Activated CD8-positive, alpha-beta memory T cell treated with anti-CD3 and anti-CD28 coated beads, Interleukin-2, amount 50 U/mL, for 1 hour (primary cell): ENCODE results near the gene ACAP2.
"Not testable (repeated sequence)": the region's sequence is repeated elsewhere in the genome, so short reads cannot be mapped to it uniquely, and the experiment has no call there.

Experiments
- DNase-seq: peaks from one replicate; pipeline ENCODE4 v3.0.0-alpha.2; 2020; ENCODE audit errors: extremely low read depth

Gene ACAP2

DNA sequence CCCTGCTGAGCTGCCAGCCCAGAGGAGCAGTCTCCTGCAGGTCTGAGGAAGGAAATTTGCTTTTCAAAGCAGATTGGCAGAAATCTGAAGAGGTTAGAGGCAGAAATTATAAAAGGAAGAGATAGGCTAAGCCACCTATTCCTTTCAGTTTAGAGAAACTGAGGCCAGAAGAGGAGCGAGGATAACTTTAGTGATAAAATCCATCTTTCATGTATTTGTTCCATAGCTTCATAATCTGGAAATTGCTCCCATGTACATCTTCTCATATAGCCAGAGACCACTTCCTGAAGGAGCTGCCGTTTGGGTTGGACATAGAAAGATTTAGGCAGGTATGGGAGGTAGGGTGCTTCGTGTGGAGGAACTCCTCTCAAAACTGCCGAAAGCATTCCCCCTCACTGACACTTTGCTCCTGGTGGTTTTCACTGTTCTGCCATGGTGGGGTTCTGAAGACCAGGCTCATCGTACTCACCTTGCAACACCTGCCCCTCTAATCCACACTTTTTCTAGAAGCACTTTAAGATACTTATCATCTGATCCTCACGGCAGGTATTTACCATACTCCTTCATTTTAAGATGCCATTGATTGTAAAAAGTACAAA is 670 bp upstream of the ACAP2 start:
- no peak for DNase-seq

DNA sequence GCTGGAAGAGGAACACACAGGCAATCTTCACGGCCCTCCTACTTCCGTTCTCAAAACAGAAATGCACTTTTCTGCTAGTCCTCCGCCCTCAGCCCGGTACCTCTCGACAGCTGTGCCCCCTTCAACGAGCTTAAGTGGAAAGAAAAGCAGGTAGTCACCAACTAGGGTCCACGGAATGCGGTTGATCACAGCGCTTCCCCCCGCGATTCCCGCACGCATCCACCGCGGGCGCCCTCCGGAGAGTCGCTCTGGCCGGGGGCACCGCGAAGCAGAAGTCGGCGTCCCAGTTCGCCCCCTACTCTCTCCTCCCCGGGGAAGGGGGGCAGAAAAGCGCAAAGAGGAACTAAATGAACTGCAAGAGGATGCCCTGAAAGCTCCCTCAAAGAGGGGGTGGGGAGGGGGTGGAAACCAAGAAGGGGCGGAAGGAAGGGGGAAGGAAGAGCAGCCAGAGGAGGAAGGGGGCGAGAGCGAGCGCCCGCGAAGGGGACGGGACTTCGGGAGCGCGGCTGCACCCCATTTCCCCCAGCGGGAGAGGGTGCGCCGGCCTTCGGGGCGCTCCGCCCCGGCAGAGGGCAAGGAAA is 738 bp downstream of the ACAP2 start:
- DNase-seq = no peak

DNA sequence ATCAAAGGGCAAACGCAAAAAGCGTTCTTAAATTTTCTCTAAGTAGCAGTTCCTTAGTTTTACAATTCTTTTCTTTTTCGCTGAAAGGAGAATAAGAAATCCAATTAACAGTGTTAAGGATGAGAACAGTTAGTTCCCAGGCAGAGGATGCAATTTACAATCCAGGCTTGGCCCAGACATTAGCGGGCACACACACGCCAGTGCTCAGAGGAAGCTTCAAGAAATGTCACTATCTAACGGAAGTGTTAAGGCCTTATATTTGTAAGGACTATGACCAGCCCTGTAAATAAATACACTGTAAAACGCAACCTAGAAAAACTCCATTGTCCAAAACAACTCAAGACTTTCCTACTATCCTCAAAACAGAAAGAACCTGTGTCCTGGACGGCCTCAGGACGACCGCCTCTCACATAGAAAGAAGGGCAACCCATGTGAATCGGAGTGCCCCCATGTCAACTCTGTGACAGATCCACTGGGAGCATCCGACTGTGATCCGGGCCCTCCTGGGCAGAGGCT is 1.3 kb downstream of the ACAP2 start:
- no peak for DNase-seq

DNA sequence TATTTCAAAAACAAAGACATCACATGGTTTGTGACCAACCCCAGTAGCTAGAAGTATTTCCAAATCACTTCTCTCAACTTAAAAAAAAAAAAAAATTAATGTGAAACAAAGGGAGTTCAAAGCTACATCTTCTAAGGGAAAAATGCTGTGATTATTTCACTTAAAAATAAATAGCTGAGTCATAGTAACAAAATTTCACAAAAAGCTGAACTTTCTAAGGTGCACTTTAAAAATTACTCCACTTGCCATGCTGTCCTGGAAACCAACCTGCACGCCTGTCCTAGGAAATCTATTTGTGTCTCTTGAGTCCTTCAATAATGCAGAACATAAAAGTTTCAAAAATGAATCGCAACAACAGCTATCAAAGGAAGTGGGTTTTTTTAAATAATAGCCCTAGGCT is 1.8 kb downstream of the ACAP2 start:
- DNase-seq = no peak

DNA sequence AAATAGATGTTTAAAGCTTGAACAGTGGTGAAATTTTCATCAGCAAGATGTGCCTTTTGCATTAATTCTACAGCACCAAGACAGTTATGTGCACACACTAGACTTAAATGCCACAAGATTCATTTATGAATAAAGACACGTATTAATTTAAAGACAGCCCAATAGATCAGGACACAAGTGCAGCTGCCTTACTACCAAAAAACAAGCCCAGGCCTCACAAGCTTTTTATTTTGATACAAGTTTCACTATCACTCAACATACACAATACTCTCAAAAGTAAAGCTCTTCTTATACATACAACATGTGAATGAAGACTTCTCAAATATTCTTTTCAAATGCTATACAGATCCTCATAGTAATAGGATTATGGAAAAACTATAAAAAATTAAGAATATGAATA is 2.4 kb downstream of the ACAP2 start:
- DNase-seq = no peak

DNA sequence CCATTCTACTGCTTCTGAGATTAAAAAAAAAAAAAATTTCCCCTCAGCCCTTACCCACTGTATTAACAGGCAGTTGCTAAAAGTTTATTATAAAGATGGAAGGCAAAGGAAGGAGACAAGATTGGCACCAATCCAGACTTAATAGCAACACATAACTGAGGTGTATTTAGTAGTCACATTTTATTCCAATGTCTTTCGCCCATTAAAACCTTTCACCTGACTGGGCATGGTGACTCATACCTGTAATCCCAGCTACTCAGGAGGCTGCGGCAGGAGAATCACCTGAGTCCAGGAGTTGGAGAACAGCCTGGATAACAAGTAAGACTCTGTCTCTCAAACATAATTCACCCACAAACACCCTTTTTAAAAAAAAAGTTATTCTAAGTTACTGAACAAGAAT is 4.4 kb downstream of the ACAP2 start:
- DNase-seq = no peak

DNA sequence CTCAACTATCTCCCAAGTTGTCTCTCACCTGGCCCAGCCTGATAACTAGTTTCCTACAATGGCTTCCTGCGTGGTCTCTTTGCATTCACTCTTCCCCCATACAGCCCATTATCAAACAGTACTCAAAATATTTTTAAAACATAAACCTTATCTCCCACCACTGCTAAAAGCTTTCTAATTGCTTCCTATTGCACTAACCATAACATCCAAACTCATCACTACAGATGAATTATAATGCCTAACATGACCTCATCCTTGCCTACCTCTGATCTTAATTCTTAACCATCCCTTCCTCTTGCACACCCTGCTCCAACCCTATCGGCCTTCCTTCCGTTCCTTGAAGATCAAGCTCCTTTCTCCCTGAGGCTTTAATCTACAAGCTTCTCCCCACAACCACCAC is 17.0 kb downstream of the ACAP2 start:
- DNase-seq = no peak

DNA sequence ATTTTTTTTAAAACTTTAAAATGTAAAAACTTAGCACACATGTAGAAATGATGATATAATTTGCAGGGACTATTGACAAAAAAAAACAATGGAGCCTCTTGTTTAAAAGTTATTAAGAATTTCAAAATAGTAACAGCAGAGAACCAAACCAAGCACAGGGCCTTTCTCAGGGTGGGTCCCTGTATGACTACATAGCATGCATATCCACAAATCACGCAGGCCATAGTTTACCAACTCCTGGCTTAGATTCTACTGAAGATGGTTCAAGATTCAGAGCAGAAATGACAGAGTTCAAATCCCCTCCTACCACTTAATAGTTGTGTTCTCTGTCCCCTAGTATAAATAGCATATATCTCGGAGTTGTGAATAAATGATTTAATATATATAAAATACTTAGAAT is 19.0 kb downstream of the ACAP2 start:
- DNase-seq = no peak

DNA sequence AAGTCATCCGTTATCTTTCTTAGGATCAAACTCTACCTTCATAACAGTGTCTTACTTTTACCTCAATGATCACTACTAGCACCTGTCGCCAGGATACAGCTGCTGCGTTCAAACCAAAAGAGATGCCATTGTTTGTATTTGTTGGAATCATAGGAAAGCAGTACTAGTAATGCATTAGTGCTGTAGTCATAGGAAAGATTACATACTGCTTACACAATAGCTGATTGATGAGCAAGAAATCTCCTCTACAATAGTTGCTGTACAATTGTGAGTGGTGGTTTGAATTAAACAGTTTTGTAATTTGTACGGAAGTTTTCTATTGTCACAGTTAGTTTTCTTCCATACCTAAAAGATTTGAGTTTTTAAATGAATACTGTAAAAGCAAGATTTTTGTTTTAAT is 21.4 kb downstream of the ACAP2 start:
- no peak for DNase-seq

DNA sequence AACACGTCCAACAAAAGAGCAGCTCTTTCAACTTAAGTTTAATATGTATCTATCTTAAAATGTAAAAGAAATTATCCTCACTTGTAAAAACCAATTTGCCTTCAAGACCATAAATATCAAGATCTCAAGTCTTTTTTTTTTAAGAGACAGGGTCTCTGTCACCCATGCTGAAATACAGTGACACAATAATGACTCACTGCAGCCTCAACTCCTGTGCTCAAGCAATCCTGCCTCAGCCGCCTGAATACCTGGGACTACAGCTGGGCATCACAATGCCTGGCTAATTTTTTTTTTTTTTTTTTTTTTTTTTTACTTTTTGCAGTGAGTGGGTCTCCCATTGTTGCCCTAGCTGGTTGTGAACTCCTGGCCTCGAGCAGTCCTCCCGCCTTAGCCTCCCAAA is 26.0 kb downstream of the ACAP2 start:
- DNase-seq = no peak

DNA sequence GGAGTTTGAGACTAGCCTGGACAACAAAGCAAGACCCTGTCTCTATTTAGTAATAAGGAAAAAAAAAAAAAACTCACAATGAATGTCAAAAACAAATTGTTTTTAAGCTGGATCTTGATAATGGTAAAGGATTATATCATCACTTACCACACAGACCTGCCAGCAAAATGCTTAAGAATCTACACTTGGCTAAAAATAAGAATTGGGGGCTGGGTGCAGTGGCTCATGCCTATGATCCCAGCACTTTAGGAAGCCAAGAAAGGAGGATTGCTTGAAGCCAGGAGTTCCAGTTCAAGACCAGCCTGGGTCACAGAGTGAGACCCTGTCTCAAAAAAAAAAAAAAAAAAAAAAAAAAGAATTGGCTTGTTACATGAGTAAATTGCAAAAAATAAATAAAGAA is 31.0 kb downstream of the ACAP2 start:
- DNase-seq = no peak

DNA sequence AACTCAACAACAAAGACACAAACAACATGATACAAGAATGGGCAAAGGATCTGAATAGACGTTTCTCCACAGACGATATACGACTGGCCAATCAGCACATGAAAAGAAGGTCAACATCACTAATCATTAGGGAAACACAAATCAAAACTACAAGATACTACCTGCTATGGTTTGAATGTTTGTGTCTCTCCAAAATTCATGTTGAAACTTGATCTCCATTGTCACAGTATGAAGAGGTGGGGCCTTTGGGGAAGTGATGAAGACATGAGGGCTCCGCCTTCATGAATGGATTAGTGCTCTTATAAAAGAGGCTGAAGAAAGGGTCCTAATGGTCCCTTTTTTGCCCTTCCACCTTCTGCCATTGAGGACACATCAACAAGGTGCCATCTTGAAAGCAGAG is 32.3 kb downstream of the ACAP2 start:
- no peak for DNase-seq

DNA sequence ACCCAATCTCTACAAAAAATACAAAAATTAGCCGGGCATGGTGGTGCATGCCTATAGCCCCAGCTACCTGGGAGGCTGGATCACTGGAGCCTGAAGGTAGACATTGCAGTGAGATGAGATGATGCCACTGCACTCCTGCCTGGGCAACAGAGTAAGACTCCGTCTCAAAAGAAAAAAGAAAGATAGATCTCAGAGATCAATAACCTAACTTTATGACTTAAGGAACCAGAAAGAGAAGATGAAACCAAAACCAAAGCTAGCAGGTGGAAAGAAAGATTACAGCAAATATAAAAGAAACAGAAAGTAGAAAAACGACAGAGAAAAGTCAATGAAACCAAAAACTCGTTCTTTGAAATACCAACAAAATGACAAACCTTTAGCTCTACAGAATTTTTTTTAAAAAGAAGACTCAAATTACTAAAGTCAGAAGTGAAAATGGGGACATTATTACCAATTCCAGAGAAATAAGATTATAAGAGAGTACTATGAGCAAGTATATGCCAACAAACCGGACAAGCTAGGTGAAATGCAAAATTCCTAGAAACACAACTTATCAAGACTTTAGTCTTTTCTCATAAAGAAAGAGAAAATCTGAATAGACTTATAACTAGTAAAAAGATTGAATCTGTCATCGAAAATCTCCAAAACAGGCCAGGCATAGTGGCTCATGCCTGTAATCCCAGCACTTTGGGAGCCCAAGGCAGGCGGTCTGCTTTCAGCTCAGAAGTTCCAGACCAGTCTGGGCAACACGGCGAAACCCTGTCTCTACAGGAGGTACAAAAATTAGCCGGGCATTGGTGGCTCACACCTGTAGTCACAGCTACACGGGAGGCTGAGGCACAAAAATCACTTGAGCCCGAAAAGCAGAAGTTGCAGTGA is 35.0 kb downstream of the ACAP2 start:
- no peak for DNase-seq

DNA sequence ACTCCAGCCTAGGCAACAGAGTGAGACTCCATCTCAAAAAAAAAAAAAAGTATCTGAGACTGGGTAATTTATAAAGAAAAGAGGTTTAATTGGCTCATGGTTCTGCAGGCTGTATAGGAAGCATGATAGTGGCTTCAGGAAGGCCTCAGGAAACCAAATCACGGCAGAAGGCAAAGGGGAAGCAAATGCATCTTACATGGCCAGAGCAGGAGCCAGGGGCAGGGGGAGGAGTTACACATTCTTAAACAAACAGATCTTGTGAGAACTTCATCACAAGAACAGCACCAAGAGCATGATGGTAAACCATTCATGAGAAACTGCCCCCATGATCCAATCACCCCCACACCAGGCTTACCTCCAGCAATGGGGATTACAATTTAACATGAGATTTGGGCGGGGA is 37.2 kb downstream of the ACAP2 start:
- DNase-seq = no peak

DNA sequence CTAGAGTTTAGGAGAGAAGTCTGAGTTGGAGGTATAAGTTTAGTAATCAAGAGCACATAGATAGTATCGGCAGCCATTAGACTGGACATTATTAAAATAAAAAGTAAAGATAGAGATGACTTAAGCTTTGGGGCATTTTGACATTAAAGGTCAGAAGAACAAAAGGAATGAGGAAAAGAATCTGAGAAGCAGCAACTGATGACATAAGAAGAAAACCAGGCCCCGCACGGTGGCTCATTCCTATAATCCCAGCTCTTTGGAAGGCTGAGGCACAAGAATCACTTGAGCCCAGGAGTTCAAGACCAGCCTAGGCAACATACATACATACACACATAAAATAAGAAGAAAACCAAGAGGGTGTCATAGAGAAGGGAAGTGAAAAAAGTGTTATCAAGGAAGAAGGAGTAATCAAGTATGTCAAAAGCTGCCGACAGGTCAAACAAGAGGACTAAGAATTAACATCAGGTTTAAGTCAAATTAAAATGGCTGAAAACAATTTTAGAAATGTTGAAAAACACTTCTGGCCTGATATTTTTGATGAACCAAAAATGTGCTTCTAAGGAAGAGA is 38.9 kb downstream of the ACAP2 start:
- no peak for DNase-seq

DNA sequence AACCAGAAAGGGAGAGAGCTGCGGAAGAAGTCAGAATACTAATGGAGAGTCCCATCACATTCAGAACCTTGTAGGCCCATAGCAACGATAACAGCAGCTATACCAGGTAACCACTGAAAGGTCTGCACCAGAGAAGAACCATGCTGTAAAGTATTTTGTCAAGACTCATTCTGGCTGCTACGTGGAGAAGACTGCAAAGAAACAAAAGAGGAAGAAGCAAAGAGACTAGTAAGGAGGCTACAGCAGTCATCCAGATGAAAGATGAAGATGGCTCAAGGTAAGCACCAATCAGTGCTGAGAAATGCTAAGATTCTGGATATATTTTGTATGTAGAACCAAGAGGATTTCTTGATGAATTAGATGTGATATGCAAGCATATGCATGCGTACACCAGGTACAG is 39.6 kb downstream of the ACAP2 start:
- no peak for DNase-seq

DNA sequence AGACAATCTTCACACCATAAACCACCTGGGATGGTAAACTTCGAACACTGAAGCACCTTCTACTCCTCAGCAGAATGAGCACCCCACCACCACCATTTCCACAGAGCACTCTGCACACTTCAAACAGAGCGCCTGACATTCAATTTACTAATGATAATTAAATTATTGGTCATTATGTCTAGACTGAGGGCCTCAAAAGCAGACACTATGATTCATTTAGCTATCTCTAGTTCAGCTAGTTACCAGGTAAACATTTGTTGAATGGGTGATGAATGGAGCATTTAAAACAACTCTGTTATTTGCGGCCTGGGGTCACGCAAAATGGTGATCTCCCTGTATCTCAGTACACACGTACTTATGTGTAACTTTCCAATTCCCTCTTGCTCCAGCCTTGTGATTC is 40.9 kb downstream of the ACAP2 start:
- no peak for DNase-seq

DNA sequence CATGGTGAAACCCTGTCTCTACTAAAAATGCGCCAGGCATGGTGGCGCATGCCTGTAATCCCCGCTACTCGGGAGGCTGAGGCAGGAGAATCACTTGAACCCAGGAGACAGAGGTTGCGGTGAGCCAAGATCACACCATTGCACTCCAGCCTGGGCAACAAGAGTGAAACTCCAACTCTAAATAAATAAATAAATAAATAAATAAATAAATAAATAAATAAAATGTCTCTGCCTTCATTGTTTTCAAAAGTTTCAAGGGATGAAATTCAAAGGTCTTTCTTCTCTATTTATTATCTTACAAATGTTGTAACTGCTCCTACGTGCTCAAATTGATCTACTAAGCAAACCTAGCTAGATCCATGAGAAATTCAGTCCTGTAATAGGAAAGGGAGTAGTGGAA is 44.4 kb downstream of the ACAP2 start:
- DNase-seq = not testable (repeated sequence)

DNA sequence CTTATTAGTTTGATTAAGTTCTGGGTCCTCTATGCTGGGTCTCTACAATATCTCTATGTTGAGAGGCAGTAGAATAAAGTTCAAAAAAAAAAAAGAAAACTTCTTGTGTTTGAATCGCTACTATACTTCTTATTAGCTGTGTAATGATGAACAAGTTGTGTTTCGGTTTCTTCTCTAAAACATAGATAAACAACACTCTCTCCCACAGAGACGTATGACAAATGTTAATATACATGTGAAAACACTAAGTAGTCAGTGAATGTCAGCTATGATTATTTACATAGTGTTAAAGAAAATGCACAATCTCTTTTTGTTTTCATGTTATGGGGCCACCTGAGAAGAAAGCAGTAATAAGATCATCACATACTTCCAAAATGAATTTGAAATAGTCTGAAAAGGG is 45.3 kb downstream of the ACAP2 start:
- no peak for DNase-seq

DNA sequence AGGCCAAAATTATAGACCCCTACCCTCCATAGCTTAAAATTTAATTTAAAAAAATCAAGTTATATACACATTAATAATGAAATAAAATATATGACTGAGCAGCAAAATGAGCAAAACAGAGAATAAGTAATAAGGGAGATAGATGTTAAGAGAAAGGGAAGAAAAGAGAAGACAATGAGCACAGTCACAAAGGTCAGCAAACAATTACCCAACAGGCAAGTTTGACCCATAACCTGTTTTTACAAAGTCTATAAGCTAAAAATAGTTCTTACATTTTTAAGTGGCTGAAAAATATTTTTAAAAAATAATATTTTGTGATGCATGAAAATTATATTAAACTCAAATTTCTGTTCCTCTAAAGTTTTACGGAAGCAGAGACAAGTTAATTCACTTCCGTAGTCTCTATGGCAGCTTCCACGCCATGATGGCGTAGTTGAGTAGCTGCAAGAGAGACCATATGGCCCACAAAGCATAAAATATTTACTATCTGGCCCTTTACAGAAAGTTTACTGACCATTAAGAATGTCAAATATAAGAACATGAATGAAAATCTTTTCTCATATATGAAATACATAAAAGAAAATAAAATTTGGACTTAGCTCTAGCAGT is 47.5 kb downstream of the ACAP2 start:
- no peak for DNase-seq

DNA sequence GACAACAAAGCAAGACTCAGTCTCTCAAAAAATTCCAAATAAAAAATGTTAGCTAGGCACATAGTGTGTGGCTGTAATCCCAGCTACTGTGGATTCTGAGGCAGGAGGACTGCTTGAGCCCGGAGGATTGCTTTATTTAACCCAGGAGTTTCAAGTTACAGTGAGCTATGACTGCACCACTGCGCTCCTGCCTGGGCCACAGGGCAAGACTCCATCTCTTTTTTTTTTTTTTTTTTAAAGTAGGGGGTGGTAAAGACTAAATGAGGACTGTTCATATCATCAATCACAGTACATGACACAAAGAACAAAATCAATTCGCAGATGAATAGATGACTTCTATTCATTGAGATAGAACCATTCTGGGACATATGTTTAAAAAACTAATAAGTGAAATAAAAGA is 48.1 kb downstream of the ACAP2 start:
- no peak for DNase-seq

DNA sequence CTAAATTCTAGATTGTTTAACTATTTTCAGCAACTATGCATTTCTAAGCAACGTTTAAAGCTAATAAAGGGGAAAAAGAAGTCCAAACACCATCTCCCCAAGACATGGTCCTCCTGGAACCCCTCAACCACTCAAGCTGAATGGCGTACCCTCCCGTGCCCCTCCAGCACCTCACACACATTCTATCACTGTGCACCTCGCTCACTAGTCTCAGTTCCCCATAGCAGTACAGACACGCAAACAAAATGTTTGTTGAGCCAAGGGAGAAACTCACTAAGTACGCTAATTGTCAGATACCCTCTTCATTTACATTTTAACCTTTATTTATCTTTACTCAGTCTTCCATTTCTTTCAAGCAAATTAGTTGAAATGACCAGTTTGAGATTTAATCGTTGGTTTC is 48.8 kb downstream of the ACAP2 start:
- DNase-seq = no peak
